ENCODE results near the gene ANKRD11.
"Not testable (repeated sequence)": the region's sequence is repeated elsewhere in the genome, so short reads cannot be mapped to it uniquely, and the experiment has no call there.

Gene ANKRD11

DNA sequence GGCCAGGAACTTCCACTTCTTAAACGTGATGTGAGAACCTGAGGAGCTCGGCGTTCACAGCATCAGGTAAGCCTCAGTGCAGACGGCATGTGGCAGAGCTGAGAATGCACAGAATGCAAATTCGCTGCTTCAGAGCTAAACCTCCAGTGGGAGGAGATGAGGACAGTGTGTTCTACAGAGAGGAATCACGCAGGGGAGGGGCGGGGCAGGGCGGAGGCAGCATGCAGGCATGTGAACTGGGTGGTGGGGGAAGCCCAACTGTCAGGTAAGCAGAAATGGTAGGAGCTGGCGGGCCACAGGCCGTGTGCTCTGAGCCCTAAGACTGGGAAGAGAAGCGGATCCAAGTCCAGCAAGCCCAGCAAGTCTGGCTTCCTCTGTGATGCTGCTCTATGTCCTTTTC lies 178.2 kb downstream of the ANKRD11 start:
- TF ChIP-seq, protein P1, sequence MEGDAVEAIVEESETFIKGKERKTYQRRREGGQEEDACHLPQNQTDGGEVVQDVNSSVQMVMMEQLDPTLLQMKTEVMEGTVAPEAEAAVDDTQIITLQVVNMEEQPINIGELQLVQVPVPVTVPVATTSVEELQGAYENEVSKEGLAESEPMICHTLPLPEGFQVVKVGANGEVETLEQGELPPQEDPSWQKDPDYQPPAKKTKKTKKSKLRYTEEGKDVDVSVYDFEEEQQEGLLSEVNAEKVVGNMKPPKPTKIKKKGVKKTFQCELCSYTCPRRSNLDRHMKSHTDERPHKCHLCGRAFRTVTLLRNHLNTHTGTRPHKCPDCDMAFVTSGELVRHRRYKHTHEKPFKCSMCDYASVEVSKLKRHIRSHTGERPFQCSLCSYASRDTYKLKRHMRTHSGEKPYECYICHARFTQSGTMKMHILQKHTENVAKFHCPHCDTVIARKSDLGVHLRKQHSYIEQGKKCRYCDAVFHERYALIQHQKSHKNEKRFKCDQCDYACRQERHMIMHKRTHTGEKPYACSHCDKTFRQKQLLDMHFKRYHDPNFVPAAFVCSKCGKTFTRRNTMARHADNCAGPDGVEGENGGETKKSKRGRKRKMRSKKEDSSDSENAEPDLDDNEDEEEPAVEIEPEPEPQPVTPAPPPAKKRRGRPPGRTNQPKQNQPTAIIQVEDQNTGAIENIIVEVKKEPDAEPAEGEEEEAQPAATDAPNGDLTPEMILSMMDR (IDR thresholded peaks at IDR 0.05; ENCODE audit: insufficient read depth, missing control alignments) = no peak
- FAIRE-seq (no peak), DNase-seq (ENCODE audit: insufficient read length, low spot score) (no peak)

DNA sequence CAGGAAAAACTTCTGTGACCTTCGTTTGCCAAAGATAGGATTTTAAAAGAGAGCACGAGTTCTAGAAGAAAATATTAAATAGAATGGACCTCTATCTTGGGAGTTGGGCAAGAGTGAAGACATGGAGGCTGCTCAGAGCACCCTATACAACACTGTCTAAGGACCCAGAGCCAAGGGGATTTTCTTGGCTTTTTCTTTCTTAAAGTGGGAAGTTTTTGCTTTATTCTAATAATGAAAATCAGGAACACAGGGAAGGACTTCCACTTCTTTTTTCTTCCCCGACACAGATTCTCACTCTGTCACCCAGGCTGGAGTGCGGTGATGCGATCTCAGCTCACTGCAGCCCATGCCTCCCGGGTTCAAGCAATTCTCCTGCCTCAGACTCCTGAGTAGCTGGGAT lies 178.7 kb downstream of the ANKRD11 start:
- FAIRE-seq = no peak
- no peak for DNase-seq (ENCODE audit: insufficient read length, low spot score)
- TF ChIP-seq, protein P1 (IDR thresholded peaks at IDR 0.05; ENCODE audit: insufficient read depth, missing control alignments) = no peak

DNA sequence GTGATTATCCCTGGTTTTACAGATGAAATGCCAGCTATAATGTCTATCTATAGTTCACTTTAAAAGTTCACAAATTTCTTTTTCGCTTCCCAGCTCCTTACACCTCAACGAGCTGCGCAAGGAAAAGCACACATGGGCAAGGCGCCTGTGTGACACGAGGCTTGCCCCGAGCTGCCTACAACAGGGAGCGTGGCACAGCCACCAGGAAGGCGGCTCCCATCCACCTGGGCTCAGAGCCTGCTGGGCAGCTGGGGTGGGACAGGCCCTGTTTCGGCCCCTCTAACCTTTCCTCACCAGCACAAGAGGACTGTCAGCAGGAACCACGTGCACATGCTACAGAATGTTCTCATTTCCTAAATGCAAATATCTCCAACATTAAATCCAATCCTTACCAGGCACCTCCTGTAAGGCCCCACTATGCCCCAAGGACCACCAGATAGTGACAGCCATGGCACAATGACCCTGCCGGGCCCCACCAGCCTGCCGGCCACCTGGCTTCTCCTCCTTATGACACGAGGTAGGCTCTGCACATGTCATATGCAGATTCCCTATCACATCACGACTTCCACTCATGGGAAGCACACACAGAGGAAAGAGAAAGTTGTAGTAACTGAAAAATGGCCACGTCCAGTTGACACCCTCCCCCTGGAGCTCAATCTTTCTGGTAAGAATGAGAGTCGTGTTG lies 180.8 kb downstream of the ANKRD11 start:
- TF ChIP-seq, protein P1 (IDR thresholded peaks at IDR 0.05; ENCODE audit: insufficient read depth, missing control alignments) = no peak
- FAIRE-seq (no peak), DNase-seq (ENCODE audit: insufficient read length, low spot score) (no peak)

DNA sequence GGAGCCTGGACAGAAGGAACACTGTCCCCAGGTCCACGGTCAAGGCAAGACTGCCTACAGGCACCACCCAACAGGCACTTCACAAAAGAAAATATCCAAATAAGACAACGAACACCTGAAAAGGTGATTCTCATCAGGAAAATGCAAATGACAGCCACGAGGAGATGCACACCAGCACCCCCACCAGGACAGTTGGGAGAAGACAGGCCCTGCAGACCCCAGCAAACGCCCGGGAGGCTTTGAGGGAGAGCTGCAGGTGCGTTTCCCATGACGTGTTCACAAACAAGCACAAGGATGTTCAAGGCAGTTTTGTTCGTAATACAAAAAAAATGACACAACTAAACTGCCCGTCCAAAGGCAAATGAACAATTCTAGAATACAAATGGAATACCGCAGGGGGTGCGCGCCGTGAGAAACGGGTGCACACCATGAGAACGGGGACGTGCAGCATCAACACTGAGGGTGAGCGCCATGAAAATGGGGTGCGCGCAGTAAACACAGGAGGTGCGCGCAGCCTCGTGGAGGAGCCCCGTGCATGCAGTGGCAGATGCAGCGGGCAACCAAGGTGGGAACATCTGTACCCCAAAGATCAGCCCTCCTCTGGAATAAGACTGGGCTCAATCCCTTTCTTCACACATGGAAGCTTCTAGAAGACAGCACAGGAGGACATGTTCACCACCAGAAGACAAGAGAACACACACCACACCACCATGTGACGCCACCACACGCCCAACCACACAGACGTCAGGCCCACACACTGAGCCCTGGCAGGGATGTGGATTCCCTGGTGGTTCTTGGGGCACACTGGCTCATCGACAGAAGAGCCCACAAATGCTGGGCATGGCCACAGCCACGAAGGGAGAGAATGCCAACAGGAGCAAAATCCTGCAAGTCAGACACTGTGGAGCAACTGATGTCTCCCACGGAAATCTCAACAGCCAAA lies 181.7 kb downstream of the ANKRD11 start:
- no peak for FAIRE-seq
- TF ChIP-seq, protein P1 (IDR thresholded peaks at IDR 0.05; ENCODE audit: insufficient read depth, missing control alignments) = peak; percentile 3
- no peak for DNase-seq (ENCODE audit: insufficient read length, low spot score)

DNA sequence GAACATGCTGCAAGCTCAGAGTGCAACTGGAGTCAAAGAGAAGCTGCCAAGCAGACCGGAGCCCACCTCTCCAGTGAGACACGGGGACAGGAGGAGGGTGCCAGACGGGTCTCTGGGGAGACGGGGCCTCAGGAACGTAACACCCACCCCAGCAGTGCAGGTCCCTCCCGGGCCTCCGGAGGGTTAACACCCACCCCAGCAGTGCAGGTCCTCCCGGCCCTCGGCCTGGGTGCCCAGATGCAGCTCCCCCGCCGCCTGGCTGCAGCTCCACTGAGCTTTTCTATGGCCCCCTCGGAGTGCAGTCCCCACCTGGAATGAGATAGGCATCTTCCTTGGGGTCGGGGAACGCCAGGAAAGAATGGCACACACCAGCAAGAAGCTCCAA lies 182.9 kb downstream of the ANKRD11 start:
- DNase-seq (ENCODE audit: insufficient read length, low spot score) = no peak
- no peak for FAIRE-seq
- TF ChIP-seq, protein P1 (IDR thresholded peaks at IDR 0.05; ENCODE audit: insufficient read depth, missing control alignments) = no peak

DNA sequence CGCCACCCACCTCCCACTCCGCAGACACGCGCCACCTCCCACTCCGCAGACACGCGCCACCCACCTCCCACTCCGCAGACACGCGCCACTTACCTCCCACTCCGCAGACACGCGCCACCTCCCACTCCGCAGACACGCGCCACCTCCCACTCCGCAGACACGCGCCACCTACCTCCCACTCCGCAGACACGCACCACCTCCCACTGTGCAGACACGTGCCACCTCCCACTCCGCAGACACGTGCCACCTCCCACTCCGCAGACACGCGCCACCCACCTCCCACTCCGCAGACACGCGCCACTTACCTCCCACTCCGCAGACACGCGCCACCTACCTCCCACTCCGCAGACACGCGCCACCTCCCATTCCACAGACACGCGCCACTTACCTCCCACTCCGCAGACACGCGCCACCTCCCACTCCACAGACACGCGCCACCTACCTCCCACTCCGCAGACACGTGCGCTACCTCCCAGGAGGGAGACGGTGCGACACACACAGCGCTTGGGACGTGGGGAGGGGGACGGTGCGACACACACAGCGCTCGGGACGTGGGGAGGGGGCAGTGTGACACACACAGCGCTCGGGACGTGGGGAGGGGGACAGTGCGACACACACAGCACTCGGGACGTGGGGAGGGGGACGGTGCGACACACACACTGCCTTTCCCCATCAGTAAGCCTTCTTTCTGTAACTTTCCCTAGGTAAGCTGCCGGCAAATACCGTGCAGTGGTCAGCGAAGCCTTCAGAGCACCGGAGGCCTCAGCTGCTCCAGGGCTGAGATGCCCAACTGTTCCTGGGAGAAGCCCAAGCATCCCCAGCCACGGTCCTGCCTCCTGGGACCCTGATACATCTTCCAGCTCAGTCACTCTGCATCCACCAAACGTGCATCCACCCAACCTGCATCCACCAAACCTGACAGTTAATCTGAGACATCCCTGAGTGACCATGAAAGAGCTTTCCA lies 183.6 kb downstream of the ANKRD11 start:
- not testable (repeated sequence) for DNase-seq (ENCODE audit: insufficient read length, low spot score); FAIRE-seq

All from D721Med (cell line).